GM18520 (cell line): ENCODE data around the gene ATP6AP1.

Experiments used
- ATAC-seq: cut with Tn5 transposase; IDR thresholded peaks from one replicate; pipeline ENCODE4 v1.9.1; 2021; ENCODE audit not compliant: unreplicated experiment

ATP6AP1 gene

DNA sequence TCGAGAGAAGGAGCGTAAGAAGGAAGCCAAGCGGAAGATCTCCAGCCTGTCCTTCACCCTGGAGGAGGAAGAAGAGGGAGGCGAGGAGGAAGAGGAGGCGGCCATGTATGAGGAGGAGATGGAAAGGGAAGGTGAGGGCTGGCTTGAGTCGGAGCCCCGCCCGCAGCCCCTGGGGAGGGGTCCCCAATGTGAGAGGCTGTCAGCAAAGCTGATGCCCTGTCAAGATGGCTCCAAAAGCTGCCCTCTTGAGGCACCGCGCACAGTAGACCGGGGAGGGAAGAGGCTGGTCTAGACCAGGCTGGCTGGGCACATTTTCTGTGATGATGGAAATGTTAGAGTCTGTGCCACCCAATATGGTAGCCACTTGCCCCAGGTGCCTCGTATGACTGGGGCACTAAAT is 18.0 kb downstream of the ATP6AP1 start:
- no peak for ATAC-seq

DNA sequence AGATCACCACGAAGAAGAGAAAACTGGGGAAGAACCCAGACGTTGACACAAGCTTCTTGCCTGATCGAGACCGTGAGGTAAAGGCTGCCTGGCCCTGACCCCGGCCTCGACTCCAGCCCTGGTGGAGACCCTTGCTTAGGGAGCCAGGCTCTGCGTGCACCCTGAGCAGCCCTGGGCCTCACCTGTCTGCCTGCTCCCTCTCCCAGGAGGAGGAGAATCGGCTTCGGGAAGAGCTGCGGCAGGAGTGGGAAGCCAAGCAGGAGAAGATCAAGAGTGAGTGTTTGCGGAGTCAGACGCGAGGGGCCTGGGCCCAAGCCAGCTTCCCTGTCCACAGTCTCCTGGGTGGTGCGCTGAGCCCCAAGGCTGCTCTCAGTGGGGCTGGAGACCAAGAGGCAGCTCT is 20.0 kb downstream of the ATP6AP1 start:
- ATAC-seq, result no peak

DNA sequence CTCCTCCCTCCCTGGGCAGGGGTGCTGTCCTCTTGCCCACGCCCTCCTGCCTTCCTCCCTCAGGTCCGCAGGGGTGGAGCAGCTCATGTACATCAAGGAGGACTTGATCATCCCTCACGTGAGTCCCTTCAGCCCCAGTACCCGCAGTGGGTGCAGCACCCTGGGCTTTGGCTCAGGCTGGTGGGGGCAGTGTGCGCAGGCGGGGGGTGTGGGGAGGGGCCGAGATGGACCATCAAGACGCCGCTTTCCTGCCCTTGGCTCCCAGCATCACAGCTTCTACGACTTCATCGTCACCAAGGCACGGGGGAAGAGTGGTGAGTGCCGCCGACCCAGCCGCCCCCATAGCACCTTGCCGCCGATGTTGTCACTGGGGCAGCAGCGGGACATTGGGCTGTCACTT is 21.1 kb downstream of the ATP6AP1 start:
- ATAC-seq, result no peak

DNA sequence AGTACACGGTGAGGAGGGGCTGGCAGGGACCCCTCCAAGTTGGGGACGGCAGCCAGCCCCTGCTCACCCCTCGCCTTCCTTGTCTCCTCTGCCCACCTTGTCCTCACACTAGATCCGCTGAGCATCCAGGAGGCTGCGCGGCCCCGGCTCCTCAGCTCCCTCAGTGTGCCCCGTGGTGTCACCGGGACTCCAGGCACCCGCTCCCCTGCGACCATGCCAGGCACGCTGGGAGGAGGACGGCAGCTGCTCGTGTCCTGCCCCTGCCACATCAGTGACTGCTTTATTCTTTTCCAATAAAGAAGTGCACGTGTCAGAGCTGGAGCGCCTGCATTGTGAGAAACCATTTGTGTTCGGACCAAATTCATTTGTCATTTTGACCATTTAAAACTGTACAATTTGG is 21.8 kb downstream of the ATP6AP1 start:
- no peak for ATAC-seq

DNA sequence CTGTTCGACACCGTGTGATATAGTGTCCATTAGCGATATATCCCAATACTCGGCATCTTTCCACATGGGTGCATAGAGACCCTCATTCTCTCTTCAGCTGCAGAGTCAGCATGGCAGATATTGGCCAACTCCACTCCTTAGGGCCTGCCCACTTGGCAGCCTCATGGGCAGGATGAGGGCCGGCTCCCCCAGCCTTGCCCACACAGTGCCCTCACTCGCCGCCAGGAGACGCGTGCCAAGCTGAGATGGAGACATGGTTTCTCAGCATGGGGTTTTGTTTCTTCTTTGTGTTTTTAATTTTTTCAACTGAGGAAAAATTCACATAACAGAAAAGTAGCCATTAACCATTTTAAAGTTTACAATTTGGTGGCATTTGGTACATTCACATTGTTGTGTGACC is 24.3 kb downstream of the ATP6AP1 start:
- no peak for ATAC-seq

DNA sequence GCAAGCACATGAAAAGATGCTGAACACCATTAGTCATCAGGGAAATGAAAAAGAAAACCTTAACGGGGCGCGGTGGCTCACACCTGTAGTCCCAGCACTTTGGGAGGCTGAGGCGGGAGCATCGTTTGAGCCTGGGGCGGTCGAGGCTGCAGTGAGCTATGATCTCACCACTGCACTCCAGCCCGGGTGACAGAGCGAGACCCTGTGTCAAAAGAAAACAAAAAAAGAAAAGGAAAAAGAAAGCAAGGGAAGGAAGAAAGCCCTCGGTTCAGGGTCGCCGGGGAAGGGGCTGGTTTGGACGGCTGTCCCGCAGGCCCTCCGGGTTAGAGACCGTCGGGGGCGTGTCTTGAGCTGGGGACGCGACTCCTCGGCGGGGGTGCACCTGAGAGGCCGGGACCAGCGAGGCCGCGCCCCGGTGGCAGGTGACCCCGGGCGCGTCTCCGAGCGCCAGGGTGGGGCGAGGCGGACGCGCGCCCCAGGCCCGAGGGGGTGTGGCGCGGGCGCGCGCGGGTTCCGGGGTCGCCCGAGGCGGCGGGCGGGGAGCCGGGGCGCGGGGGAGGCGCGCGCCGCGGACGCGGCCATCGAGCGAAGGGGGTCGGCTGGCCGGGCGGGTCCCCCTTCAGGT is 29.1 kb downstream of the ATP6AP1 start:
- ATAC-seq, result peak; percentile 54

DNA sequence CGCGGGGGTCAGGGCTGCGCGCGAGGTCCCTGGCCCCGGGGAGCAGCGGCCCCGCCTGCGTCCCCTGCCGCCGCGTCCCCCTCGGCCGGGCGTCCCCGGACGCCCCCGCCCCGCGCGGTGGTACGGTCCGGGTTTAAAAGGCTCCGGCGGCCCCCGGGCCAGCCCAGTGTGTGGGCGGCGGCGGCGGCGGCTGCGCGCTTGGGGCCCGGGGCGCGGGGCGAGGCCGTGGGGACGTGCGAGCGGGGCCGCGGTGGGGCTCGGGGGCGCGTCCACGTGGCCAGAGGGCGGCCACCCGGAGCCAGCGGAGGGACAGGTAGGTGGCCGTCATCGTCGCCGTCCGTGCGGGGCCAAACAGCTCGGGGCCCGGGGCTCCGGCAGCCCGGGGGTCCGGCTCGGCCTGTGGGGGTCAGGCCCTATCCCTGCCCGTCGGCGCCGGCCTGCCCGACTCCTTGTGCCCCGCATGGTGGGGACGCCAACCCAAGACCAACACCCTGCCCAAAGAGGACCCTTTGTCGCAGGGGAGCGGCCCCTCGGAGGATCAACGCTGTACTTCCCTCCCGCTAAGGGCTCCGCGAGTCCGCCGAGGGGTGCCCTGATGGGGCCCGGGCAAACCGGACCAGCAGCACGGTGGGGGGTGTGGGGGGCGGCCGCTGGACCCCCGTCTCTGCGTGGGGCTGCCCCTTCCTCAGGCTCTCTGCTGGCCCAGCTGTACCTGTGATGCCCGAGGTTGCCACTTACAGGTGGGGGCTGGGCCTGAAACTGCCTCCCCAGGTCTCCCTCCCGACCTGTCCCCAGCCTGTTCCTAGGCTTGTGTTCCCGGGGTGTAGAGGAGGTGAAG is 29.9 kb downstream of the ATP6AP1 start, which contains the start of gene PLXNA3:
PLXNA3 (plus strand) TSS at position 166 of the 838 bp plus-strand sequence. CDS start 1,903 bp downstream, outside the sequence.
- ATAC-seq, result peak; percentile 53

DNA sequence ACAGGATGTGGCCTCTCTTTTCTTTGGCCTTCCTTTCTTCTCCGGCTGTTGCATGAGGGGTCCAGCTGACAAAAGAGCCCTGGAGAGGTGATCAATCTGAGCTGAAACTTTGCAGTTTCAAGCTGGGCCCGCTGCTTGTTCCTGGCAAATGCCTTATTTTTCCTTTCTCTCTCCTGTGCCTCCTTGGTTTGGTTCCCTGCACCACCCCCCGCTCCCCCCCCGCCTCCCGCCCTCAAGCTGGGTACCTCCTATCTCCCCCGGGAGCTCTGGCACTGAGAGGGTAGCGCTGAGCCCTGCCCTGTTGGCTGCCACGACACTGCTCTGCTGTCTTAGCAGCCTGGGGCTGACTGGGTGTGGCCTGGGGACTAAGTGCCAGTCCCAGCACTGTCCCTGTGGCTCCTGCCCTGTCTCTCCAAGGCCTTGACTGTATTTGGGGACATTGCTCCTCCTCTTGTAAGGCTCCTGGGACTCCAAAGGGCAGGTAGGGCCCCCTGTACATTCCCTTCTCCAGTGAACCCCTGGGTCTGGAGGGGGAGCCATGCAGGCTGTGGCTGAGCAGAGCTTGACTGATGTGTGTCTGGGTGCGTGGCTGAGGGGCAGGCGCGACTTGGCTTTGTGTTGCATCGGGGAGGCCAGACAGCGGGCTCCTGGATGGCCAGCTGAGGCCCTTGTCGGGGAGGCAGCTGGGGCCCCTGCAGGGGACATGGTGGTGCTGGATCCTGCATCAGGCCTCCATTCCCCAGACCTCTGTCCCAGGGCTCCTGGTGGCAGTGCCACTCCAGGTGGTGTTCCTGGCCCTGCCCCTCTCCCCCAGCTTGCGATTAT is 30.7 kb downstream of the ATP6AP1 start:
- no peak for ATAC-seq

DNA sequence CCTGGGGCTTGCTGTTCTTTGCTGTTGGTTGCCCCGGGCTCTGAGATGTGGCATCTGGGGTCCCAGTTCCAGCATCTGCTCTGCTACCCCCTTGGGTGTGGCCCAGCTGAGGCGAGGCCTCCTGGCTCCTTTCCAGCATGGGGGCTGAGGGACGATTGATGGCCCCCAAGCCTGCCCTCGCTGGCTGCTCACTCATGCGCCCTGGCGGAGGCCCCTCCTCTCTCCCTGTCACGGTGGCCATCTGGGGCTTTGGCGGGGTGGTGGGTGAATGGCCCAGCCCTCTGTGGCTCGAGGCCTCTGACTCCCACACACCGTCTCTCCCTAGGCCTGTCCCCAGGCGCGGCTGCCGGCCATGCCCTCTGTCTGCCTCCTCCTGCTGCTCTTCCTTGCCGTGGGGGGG is 31.4 kb downstream of the ATP6AP1 start:
- no peak for ATAC-seq

DNA sequence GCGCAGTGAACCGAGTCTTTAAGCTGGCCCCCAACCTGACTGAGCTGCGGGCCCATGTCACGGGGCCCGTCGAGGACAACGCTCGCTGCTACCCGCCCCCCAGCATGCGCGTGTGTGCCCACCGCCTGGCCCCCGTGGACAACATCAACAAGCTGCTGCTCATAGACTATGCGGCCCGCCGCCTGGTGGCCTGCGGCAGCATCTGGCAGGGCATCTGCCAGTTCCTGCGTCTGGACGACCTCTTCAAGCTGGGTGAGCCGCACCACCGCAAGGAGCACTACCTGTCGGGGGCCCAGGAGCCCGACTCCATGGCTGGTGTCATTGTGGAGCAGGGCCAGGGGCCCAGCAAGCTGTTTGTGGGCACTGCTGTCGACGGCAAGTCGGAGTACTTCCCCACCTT is 31.8 kb downstream of the ATP6AP1 start:
- ATAC-seq, result no peak

DNA sequence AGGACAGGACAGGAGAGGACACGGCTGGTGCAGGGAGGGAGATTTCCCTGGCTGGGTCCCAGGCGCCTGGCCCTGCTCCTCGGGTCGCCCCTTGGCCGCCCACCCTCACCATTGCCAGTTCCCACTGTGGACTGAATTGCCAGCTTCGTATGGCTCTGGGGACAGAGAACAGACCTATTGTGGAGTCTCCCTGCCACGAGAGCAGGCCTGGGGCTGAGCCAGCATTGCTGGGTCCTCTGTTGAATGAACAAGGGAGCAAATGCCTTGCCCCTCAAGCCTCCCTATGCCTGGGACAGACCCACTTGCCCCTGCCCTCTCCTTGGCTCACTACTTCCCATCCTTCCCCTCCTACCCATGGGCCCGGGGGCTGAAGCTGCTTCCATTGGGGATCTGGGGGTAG is 33.9 kb downstream of the ATP6AP1 start:
- ATAC-seq, result no peak

DNA sequence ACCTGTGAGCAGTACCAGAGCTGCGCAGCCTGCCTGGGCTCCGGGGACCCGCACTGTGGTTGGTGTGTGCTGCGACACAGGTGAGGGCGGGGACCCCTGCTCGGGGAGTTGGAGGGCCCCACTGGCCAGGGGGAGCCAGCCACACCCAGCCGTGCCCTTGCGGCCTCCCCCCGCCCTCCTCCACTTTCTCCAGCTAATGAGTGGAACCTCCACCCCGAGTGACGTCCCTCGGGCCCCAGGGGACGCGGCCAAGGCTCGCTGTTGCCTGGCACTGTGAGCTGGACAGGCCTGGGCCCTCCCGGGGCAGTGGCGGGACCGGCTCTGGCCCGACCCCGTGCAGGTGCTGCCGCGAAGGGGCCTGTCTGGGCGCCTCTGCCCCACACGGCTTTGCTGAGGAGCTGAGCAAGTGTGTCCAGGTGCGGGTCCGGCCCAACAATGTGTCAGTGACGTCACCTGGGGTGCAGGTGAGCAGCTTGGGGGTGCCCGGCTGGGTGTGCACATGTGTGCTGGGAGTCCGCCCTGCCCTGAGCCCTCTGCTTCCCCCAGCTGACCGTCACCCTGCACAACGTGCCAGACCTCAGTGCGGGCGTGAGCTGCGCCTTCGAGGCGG is 35.2 kb downstream of the ATP6AP1 start:
- no peak for ATAC-seq

DNA sequence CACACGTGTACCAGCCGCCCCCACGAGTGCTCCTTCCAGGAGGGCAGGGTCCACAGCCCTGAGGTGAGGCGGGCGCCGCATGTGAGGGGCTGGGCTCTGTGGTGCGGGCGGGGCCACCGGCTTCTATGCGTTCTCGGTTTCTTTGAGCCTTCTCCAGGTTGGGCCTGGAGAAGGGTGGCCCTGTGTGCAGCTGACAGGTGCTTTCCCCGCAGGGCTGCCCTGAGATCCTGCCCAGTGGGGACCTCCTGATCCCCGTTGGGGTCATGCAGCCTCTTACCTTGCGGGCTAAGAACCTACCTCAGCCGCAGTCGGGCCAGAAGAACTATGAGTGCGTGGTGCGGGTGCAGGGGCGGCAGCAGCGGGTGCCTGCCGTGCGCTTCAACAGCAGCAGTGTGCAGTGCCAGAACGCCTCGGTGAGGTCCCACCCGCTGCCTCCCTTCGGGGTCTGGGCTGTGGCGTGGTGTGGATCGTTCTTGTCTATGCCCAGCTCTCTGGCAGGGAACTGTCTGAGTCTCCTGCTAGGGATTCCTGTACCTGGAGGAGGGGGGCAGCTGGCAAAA is 36.4 kb downstream of the ATP6AP1 start:
- no peak for ATAC-seq

DNA sequence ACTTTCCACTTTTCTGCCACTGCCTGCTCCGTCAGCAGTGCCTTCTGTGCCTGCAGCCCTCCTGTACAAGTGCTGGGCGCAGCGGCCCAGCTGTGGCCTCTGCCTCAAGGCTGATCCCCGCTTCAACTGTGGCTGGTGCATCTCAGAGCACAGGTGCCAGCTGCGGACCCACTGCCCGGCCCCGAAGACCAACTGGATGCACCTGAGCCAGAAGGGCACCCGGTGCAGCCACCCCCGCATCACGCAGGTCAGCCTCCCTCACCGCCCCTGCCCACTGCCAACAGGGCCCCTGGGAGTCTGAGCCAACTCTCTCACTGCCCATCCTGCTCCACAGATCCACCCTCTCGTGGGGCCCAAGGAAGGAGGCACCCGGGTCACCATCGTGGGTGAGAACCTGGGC is 37.1 kb downstream of the ATP6AP1 start:
- ATAC-seq, result no peak

DNA sequence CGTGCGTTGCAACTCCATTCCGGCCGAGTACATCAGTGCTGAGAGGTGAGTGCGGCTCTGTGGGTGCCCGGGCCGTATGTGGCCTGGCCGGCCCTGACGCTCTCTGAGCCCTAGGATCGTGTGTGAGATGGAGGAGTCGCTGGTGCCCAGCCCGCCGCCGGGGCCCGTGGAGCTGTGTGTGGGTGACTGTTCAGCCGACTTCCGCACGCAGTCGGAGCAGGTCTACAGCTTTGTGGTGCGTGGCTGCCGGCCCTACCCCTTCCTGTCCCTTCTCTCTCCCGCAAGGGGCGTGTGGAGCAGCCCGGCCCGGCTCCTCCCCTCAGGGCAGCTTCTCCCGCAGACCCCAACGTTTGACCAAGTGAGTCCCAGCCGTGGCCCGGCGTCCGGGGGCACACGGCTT is 37.6 kb downstream of the ATP6AP1 start:
- no peak for ATAC-seq

DNA sequence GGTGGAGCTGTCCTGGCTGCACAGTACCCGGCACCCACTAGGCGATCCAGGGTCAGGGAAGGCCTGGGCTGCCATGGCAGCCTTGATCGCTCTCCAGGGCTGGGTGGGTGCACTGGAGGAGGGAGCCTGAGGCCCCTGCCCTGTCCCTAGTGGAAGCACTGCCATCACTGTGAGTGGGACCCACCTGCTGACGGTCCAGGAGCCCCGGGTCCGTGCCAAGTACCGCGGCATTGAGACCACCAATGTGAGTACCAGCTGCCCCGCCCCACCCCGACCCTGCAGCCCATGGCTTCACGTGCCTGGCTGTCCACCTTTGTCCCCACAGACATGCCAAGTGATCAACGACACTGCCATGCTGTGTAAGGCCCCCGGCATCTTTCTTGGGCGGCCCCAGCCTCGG is 38.4 kb downstream of the ATP6AP1 start:
- no peak for ATAC-seq

DNA sequence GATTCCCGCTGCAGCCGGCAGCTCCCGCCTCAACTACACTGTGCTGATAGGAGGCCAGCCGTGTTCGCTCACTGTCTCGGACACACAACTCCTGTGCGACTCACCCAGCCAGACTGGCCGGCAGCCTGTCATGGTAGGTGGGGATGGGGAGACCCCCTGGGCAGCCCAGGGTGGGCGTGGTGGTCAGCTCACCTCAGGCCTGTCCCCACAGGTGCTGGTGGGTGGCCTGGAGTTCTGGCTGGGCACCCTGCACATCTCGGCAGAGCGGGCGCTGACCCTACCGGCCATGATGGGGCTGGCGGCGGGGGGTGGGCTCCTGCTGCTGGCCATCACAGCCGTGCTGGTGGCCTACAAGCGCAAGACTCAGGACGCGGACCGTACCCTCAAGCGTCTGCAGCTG is 39.1 kb downstream of the ATP6AP1 start:
- ATAC-seq, result no peak

DNA sequence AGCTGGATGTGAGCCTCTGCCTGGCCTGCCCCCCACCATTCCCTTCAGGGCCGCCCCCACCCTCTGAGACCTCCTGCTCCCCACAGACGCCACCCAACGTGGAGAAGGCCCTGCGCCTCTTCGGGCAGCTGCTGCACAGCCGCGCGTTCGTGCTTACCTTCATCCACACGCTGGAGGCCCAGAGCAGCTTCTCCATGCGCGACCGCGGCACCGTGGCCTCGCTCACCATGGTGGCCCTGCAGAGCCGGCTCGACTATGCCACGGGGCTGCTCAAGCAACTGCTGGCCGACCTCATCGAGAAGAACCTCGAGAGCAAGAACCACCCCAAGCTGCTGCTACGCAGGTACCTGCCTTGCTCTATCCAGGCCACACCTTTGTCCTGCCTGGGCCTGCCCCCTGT is 39.7 kb downstream of the ATP6AP1 start:
- no peak for ATAC-seq

DNA sequence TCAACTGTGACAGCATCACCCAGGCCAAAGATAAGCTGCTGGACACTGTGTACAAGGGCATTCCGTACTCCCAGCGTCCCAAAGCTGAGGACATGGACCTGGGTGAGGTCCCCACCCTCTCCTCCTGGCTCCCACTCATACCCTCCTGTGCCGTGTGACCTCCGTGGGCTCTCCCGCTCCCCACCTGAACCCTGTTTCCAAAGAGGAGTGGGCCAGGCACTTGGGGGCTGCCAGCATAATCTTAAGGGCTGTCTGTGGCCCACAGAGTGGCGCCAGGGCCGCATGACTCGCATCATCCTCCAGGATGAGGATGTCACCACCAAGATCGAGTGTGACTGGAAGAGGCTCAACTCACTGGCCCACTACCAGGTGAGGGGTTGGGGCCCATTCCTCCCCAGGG is 40.6 kb downstream of the ATP6AP1 start:
- no peak for ATAC-seq

DNA sequence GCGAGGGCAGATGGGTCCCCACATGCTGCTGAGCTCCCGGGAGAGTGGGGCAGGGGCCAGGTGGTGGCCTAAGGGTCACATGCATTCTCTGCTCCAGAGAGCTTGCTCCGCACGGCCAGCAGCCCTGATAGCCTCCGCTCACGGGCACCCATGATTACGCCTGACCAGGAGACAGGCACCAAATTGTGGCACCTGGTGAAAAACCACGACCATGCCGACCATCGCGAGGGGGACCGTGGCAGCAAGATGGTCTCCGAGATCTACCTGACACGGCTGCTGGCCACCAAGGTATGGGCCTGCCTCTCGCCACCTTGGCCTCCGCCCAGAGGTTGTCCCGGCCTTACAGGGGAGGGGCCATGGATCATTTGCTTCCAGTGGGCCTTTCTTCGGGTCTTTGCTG is 41.4 kb downstream of the ATP6AP1 start:
- ATAC-seq, result no peak

DNA sequence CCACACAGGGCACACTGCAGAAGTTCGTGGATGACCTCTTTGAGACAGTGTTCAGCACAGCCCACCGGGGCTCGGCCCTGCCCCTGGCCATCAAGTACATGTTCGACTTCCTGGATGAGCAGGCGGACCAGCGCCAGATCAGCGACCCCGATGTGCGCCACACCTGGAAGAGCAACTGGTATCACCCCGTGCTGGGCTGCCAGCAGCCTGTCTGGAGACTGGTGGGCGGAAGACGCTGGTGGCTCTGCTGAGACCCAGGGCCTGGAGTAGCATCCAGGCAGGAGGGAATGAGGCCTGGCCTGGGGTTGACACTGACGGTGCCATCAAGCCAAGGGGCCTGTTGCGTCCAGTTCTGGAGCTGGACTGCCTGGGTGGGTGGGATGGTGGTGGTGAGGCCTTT is 42.0 kb downstream of the ATP6AP1 start:
- ATAC-seq, result no peak
